Measurements from ENCODE around the gene GID4.

The GID4 gene

DNA sequence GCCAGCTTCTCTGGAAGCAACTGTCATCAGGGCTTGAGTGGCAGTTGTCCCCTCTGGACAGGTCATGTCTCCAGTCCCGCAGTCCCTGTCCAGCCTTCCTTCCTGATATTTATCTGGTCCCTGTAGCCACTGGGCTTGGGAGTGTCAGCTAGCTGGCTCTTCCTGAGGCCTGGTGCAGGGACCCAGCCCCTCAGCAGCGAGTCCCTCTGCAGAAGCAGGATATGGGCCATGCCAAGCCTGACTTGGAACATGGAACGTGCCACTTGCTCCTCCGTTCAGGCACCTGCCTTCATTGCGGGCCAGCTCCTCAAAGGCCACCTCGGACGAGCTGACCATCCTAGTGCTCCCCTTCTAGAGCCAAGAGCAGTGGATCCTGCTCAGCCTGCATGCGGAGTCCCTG lies 40.3 kb upstream of the GID4 start:
- TF ChIP-seq, protein P1, sequence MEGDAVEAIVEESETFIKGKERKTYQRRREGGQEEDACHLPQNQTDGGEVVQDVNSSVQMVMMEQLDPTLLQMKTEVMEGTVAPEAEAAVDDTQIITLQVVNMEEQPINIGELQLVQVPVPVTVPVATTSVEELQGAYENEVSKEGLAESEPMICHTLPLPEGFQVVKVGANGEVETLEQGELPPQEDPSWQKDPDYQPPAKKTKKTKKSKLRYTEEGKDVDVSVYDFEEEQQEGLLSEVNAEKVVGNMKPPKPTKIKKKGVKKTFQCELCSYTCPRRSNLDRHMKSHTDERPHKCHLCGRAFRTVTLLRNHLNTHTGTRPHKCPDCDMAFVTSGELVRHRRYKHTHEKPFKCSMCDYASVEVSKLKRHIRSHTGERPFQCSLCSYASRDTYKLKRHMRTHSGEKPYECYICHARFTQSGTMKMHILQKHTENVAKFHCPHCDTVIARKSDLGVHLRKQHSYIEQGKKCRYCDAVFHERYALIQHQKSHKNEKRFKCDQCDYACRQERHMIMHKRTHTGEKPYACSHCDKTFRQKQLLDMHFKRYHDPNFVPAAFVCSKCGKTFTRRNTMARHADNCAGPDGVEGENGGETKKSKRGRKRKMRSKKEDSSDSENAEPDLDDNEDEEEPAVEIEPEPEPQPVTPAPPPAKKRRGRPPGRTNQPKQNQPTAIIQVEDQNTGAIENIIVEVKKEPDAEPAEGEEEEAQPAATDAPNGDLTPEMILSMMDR (IDR thresholded peaks at IDR 0.05; ENCODE audit: low read depth, low read length), result no peak
- no peak overlapping the region for H3K4me3 ChIP-seq (ENCODE audit: low read depth, low read length)

DNA sequence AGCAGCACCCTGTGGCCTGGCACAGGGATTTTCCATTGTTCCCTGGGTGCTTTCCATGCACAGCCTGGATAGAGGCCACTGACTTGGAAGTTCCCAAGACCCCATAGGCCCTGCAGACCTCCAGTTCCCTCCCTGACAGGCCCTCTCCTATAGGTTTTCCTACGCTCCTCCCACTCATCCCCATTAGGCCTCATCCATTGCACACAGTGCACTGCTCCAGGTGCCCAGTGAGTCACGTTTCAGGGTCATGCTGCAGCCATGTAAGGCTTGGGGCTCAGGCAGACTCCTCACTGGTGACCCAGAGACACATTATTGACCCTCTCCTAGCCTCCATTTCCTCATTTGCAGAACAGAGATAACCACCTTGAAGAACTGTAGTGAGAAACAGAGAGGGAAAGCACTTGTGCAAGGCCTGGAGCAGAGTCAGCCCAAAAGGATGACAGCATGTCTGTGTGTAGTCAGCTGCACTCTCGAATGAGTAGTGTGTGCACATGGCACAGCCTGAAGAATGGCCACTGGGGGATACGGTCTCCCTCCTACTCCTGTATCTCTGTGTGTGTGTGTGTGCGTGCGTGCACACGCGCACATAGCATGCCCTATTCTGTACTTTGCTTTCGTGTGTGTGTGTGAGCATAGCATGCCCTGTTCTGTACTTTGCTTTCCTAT lies 39.7 kb upstream of the GID4 start:
- no peak overlapping the region for H3K4me3 ChIP-seq (ENCODE audit: low read depth, low read length)
- TF ChIP-seq, protein P1 (IDR thresholded peaks at IDR 0.05; ENCODE audit: low read depth, low read length), result no peak

DNA sequence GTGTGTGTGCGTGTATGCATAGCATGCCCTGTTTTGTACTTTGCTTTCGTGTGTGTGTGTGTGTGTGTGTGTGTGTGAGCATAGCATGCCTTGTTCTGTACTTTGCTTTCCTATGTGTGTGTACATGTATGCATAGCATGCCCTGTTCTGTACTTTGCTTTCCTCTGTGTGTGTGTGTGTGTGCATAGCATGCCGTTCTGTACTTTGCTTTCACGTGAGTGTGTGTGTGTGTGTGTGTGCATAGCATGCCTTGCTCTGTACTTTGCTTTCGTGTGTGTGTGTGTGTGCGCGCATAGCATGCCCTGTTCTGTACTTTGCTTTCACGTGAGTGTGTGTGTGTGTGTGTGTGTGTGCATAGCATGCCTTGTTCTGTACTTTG lies 39.2 kb upstream of the GID4 start:
- TF ChIP-seq, protein P1 (IDR thresholded peaks at IDR 0.05; ENCODE audit: low read depth, low read length), result no peak
- H3K4me3 ChIP-seq (ENCODE audit: low read depth, low read length), result no peak overlapping the region

DNA sequence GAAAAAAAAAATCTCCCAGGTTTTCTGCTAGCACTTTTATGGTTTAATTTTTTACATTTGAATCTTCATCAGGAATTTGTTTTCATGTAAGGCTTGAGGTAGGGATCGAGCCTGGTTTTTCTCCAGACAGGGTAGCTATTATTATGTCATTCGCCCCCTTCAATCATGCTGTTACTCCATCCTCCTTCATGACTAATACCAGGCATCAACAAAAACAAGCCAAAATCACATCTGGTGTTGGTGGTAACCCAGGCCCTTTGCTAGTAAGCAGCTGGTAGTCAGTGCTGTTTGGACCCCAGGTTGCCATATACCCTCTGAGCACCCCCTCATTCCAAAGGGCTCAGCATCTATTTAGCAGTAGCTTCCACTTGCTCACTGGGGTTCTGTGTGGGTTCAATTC lies 37.0 kb upstream of the GID4 start:
- TF ChIP-seq, protein P1 (IDR thresholded peaks at IDR 0.05; ENCODE audit: low read depth, low read length), result no peak
- no peak overlapping the region for H3K4me3 ChIP-seq (ENCODE audit: low read depth, low read length)

DNA sequence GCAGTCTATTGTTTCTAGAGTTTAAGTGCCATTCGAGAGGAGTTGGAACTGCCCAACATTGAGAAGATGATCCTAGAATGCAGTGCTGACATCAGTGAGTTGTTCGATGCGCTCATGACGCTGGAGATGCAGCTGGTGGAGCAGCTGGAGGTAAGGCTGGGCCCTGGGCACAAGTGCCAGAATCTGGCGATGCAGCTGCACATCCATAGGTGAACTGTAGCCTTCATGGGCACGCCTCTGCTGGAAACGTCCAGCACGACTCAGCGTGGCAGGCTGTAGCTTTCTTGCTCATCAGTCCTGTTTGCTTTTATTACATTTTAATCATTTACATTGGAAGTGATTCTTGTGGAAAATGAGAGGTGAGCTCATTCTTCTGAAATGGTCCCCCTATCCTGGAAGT lies 34.9 kb upstream of the GID4 start:
- TF ChIP-seq, protein P1 (IDR thresholded peaks at IDR 0.05; ENCODE audit: low read depth, low read length), result no peak
- no peak overlapping the region for H3K4me3 ChIP-seq (ENCODE audit: low read depth, low read length)

DNA sequence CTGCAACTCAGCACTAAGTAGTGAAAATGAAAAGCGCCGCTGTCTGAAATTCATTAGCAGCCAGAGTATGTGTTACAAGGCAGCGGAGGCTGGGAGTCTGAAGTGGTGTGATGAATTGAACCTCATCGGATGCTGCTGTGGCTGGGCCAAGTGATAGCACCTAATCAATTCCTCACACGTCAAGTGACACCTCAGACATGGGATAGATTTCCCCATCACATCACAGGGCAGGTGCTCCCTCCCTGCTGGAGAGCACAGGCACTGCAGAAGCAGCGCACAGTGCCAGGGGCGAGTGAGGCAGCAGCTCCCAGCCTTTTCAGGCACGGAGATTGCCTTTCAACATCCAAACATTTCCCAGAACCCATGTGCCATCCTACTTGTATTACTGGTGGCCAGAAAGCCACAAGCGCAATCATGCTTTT lies 34.3 kb upstream of the GID4 start:
- TF ChIP-seq, protein P1 (IDR thresholded peaks at IDR 0.05; ENCODE audit: low read depth, low read length), result peak; percentile 22; the same call in 1 of the 2 replicates
- no peak overlapping the region for H3K4me3 ChIP-seq (ENCODE audit: low read depth, low read length)

DNA sequence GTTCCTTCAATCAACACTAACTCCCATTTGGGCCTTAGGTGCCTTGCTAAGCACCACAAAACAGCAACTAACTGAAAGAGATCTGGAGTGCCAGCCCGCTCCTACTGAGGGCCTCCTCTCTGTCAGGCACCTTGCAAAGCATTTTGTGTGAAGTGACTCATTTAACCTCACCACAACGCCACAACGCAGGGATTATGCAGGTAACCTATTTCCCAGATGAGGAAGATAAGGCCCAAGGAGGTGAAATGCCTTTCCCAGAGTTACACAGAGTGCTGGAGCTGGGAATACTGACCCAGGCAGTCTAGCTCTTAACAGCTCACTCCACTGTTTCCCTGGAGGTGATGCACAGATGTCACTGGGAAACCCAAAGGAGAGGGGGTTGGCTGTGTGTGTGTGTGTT lies 33.7 kb upstream of the GID4 start:
- TF ChIP-seq, protein P1 (IDR thresholded peaks at IDR 0.05; ENCODE audit: low read depth, low read length), result no peak
- no peak overlapping the region for H3K4me3 ChIP-seq (ENCODE audit: low read depth, low read length)
